GM15510 (cell line): ENCODE results near the gene METTL5.
A peak's percentile ranks its signal among the peaks of the same experiment; 100 is the strongest.

Experiments
- POLR2A ChIP-seq: IDR thresholded peaks from 3 replicates; pipeline ENCODE4 v1.6.1; 2011; ENCODE audit warnings: borderline replicate concordance; ENCODE audit not compliant: insufficient read length; ENCODE audit errors: extremely low read depth

METTL5 gene

DNA sequence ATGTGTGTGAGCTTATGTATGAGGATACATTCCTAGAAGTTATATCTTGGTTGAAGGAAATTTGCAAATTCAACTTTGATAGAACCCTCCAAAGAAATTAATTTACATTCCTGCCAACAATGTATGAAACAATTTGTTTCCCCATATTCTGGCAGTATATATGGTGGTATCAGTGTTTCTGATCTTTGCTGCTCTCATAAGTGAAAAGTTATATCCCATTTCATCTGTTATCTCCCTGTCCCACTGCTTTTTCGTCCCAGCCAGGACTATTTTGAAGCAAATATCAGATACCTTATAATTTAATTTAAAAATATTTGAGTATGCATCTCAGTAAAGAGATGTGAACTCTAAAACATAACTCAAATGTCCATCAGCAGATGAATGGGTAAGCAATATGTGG lies 9.7 kb upstream of the METTL5 start:
- no peak for TF ChIP-seq POLR2A

DNA sequence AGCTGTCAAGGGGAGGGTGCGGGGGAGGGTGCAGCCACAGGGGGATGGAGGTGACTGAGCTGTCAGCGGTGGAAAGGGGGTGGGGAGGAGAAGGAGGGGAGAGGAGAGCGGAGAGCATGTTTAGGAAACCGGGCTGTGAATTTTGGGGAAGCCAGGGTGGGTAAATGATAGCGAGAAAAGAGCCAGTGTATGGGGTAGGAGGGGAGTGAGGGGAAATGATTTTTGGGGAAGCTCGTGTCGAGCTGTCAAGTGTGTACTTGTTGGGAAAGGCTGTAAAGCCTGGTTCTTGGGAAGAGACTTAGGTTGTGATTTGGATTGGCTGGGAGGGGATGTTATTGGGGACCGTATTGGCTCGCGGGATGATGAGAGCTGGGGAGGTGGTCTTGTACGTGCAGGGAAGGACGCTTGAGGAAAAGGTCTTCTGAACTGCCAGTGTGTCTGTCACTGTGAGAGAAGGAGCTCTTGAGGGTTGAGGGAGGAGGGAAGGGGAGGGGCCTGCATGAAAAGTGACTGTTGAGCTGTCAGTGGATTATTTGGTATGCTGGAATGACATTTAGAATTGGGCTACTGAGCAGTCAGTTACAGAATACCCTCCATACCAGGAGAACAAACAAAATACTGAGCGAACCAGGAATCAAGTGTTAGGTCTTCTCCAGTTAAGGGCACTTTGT lies 3.6 kb upstream of the METTL5 start:
- no peak for TF ChIP-seq POLR2A

DNA sequence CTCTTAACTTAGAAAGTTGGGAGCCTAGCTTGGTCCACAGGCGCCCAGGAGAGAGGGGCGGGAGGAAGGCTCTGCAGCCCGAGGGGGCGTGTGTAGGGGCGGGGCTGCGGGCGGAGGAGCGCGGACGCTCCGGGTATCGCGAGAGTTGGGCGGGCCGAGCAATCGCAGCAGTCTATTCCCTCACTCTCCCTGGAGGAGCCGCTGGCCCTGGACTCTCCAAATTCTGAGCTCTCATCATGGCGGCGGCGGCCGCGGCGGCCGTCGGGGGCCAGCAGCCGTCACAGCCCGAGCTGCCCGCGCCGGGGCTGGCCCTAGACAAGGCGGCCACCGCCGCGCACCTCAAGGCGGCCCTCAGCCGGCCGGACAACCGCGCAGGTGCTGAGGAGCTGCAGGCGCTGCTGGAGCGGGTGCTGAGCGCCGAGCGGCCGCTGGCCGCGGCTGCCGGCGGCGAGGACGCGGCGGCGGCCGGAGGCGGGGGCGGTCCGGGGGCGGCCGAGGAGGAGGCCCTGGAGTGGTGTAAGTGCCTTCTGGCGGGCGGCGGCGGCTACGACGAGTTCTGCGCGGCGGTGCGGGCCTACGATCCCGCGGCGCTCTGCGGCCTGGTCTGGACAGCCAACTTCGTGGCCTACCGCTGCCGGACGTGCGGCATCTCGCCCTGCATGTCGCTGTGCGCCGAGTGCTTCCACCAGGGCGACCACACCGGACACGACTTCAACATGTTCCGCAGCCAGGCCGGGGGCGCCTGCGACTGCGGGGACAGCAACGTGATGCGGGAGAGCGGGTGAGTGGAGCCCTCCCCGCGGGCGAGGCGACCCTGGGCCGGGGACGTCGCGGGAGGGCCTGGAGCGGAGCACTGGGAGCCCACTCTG lies 2.8 kb upstream of the METTL5 start, which contains the start of gene UBR3:
TSS of gene UBR3 (plus strand) at position 183 of the 869 bp plus-strand sequence. CDS start at position 237, 54 bp downstream.
- TF ChIP-seq POLR2A = peak; percentile 85

DNA sequence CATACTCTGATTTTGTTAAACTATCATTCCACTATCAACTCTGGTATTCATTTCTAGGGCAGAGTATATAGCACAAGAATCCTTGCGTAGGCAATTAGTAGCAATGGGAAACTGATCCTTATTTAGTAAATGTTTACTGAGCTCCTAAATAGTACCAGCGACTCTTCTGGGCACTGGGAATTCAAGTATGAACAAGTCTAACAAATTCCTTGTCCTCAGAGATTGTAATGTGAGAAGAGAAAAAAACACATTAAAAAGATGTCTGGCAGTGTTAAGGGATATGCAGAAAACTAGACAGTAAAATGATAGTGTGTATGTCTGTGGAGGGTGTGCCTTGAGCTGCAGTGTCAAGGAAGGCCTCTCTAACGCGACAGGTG lies 721 bp downstream of the METTL5 start:
- no peak for TF ChIP-seq POLR2A

DNA sequence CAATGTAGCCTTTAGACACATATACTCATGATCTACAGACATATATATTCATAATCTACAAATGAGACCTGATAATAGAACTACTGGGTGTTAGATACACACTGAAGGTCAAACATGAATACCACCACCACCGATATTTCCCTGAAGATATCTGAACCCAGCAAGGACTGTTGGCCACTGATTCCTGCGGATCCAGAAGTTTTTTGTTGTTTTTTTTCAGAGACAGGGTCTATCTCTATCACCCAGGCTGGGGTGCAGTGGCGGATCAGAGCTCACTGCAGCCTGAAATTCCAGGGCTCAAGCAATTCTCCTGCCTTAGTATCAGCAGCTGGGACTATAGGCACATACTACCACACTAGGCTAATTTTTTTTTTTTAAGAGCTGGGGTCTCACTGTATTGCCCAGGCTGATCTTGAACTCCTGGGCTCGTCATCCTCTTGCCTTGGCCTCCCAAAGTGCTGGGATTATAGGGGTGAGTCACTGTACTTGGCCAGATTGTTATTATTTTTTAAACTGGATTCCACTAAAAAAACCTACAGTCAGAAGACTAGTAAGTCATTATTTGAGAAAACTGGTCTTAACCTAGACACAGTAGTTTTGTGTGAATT lies 1.8 kb downstream of the METTL5 start:
- no peak for TF ChIP-seq POLR2A

DNA sequence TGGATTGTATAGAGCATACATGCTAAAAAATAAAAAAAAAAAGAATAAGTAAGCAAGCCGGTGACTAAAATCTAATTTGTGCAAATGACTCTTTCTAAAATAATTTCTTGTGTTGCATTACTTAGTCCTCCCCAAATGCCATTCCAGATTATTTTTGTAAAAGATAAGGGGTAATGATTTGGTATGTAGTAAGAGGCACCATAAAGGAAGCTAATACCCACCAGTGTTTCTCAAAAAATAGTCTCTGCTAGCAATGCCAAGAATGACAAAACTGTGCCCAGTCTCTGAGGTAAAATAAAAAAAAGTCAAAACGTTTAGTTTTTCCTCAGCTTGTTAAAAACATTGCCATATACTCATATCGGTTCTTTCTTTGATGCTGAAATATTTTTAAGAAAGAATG lies 2.7 kb downstream of the METTL5 start:
- TF ChIP-seq POLR2A = no peak

DNA sequence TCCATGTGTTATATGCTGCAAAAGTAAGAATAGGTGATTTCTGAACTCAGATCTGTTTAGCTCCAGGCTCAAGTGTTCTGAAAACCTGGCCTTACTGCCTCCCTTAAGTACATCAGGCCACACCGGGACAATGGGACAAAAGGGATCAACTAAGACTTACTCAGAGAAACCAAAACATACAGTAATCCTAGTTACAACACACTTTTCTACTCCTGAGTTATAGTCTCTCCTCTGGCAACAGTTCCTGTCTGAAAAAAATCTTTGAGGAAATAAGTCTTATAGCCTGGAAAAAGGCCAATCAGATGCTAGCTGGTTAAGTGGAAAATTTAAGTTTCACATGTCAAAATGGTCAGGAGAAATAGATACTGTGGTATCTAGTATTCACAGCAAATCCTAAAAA lies 5.6 kb downstream of the METTL5 start:
- TF ChIP-seq POLR2A = no peak

DNA sequence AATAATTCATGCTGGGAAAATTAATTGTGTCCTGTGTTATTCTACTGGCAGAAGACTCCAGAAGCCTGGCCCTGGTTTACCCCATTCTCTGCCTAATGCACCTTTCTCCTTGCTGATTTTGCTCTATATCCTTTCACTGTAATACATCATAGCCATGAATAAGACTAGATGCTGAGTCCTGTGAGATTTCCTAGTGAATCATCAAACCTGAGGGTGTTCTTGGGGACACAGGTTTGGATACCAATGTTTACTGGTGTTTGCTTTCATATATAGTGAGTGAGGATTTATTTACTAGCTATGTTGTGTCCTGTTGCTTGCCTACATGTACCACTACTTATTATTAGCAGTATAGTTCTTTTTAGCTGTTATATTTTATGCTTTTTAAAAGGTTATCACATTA lies 6.5 kb downstream of the METTL5 start:
- no peak for TF ChIP-seq POLR2A

DNA sequence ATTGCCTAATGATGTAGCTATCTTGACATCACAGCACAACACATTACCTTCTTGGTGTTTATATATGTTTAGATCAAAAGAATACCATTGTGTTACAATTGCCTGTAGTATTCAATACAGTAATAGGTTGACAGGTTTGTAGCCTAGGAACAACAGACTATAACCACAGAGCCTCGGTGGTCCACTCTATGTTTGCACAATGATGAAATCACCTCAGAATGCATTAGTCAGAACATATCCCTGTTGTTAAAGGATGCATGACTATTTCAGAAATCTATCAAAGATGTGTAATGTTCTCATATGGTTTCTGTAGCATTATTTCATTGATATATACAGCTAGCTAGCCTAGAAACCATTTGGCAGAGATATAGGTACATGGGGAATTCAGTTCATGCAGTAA lies 8.9 kb downstream of the METTL5 start:
- TF ChIP-seq POLR2A = no peak

DNA sequence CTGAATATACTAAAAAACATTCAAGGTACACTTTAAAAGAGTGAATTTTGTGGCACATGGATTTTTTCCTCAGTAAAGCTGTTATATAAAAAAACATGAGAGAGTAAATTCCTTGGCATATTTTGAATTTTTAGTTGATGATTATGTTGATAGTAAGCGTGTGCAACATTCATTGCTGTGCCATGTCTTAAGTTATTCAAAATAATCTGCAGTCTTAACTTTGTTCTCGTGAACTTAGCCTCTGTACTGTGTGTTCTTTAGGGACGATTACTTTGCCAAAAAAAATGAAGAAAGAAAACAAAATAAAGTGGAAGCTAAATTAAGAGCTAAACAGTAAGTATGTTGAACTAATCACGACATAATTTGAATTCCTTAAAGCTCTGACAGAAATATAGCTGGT lies 16.5 kb downstream of the METTL5 start:
- TF ChIP-seq POLR2A = no peak

DNA sequence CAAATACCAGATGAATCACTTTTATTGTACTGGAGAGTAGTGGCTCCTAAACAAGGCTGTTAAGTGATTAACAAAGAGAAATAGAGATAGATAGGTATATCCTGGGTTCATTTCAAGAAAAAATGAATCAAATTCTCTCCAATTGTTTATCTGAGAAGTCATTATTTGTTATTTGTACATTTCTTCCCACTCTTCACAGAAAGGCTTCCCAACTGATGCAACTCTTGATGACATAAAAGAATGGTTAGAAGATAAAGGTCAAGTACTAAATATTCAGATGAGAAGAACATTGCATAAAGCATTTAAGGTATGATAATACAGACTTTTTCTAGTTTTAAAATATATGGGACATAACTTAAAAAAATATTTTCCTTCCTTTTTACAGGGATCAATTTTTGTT lies 18.1 kb downstream of the METTL5 start:
- TF ChIP-seq POLR2A = no peak

DNA sequence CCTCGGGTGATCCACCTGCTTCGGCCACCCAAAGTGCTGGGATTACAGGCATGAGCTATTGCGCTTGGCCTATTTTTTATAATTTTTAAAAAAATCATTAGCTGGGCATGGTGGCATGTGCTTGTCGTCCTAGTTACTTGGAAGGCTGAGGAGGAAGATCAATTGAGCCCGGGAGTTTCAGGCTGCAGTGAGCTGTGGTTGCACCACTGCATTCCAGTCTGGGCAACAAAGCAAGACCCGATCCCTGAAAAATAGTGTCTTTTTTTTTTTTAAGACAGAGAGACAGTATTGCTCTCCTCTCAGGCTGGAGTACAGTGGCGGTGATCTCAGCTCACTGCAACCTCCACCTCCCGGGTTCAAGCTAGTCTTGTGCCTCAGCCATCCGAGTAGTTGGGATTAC lies 21.2 kb downstream of the METTL5 start:
- TF ChIP-seq POLR2A = no peak

DNA sequence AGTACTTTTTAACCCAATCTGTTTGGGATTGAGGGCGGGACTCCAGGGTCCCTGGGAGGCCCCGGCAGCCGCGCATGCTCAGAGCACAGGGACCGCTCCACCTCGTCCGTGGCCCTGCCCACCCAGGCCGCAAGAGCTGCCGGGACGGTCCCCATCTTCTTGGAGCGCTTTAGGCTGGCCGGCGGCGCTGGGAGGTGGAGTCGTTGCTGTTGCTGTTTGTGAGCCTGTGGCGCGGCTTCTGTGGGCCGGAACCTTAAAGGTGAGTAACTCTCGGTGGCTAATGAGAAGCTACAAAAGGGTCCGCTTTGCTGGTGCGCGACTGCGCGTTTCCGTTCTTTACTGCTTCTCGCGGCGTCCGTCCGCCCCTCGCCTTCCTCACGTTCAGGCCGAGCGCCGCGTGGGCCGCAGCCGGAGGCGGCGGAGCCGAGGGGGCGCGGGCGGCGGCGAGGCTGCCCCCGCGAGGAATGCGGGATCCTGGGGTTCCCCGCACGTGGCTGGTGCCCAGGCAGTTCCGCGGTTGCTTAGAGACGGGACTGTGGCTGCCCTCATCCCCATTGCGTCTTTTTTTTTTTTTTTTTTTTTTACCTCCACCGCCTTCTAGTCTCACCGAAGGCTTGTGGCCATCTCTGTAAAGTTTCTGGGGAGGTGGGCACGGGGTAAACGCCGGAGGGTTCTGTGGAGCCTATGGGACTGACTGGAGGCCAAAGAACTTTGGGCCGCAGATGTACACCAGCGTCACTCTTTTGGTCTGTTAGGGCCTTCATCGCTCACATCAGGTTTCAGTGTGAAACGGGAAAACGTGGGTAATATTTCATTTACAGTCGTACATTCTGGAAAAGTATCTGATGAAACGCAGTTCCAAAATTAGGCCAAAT lies 25.8 kb downstream of the METTL5 start, which contains the start of gene SSB:
TSS of gene SSB (plus strand) at position 154 of the 875 bp plus-strand sequence. CDS start 2,090 bp downstream, outside the sequence.
- TF ChIP-seq POLR2A = peak; percentile 88

DNA sequence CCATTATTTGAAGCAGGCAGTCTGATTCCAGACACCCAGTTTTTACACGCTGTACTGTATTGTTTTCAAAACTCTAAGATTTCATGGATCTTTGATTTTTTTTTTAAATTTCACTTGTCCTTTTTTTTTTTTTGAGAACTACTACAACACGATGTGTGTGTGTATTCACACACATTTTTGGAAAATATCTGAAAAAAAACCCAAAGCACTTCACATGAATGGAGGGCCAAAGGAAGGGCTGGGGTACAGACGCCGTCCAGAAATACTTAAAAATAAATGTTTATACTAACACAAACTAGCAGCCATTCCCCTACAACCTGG lies 26.3 kb downstream of the METTL5 start:
- no peak for TF ChIP-seq POLR2A

DNA sequence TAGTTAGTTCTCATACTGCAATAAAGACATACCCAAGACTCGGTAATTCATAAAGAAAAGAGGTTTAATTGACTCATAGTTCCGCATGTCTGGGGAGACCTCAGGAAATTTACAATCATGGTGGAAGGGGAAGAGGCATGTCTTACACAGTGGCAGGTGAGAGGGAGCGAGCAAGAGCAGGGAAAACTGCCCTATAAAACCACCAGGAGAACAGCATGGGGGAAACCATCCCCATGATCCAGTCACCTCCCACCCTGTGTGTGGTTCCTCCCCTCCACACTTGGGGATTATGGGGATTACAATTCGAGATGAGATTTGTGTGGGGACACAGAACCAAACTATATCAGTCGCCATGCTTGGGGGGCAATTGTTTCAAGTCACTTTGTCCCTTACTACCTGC lies 27.1 kb downstream of the METTL5 start:
- no peak for TF ChIP-seq POLR2A

DNA sequence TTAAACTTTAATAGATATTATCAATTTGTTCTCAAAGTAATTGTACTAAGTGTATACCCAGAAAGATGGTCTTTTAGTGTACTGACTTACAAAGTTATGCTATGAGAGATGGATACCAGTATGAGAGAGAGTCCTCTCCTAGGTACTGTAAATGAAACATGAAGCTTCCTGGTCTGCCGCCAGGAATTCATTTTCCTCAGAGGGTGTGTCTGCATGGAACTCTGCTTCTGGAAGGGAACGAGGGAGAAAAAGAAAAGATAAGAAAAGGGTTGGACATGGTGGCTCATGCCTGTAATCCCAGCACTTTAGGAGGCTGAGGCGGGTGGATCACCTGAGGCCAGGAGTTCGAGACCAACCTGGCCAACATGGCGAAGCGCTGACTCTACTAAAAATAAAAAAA lies 28.3 kb downstream of the METTL5 start:
- no peak for TF ChIP-seq POLR2A

DNA sequence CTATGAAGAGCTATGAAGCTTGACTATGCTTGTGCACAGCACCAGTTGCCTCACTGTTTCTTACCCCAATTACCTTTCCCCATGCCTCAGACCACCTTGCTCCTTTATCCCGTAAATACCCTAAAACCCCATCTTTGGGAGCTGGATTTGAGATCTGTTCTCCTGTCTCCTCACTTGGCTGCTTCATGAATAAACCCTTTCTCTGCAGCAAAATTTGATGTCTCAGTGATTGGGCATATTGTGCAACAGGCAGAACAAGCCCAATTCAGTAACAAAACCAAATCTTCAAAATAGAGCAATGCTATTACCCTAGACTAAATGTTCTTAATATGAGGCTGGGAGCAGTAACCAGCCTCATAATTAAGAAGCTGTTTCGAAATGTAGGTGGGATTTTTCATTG lies 29.5 kb downstream of the METTL5 start:
- TF ChIP-seq POLR2A = no peak
